ENCODE data around the gene NAALADL2.

- TF ChIP-seq CTCF (IDR thresholded peaks at IDR 0.05) (no peak), POLR2A (IDR thresholded peaks at IDR 0.05) (no peak)
Measured at GRCh38 chr3:175432376-175433025, 573.4 kb downstream of the NAALADL2 start.

Measured in vagina (tissue), 2 donors.